GM12891 (cell line): ENCODE data around the gene PPFIA2.

Experiments
- DNase-seq: peaks from one replicate; pipeline ENCODE4 v3.0.0; 2011; ENCODE audit warnings: low spot score; ENCODE audit not compliant: insufficient read length
- FAIRE-seq: peaks from 2 replicates; lab custom pipeline; 2011; peaks lifted over from hg19 to GRCh38; lab: Jason Lieb, UNC
- PAX5 ChIP-seq: IDR thresholded peaks from 2 replicates; pipeline ENCODE4 v1.6.1; 2011; ENCODE audit warnings: low read length, moderate library complexity, mild to moderate bottlenecking; ENCODE audit not compliant: insufficient read depth, severe bottlenecking
- POLR2A ChIP-seq: IDR thresholded peaks from 2 replicates; pipeline ENCODE4 v1.6.1; 2011; ENCODE audit warnings: low read depth, low read length, control low read depth
- POLR2AphosphoS5 ChIP-seq: IDR thresholded peaks from 2 replicates; pipeline ENCODE4 v1.6.1; 2011; ENCODE audit warnings: low read depth, low read length, control low read depth
- POU2F2 ChIP-seq: IDR thresholded peaks from 2 replicates; pipeline ENCODE4 v1.6.1; 2011; ENCODE audit warnings: low read depth, mild to moderate bottlenecking, control low read depth, low read length, moderate library complexity
- SPI1 ChIP-seq: IDR thresholded peaks from 2 replicates; pipeline ENCODE4 v1.6.1; 2011; ENCODE audit warnings: low read depth, low read length, control low read depth
- TAF1 ChIP-seq: IDR thresholded peaks from 2 replicates; pipeline ENCODE4 v1.6.1; 2011; ENCODE audit warnings: low read depth, low read length, control low read depth

Gene PPFIA2

GRCh38 chr12:81757731-81758365 is 1.3 kb downstream of the PPFIA2 start:
- FAIRE-seq (no peak), DNase-seq (no peak)
- TF ChIP-seq TAF1 (no peak), POLR2AphosphoS5 (no peak), SPI1 (no peak), PAX5 (no peak), POLR2A (no peak), POU2F2 (no peak)

- DNase-seq (no peak), FAIRE-seq (no peak)
- TF ChIP-seq SPI1 (no peak), PAX5 (no peak), POLR2AphosphoS5 (no peak), POLR2A (no peak), TAF1 (no peak), POU2F2 (no peak)
Measured at GRCh38 chr12:81729781-81730180, 29.4 kb downstream of the PPFIA2 start.

- DNase-seq (no peak), FAIRE-seq (no peak)
- TF ChIP-seq POLR2AphosphoS5: no peak
- TF ChIP-seq TAF1: no peak
- no peak for TF ChIP-seq PAX5
- TF ChIP-seq SPI1: no peak
Measured at GRCh38 chr12:81727391-81727790, 31.8 kb downstream of the PPFIA2 start.

GRCh38 chr12:81726634-81727033 is 32.5 kb downstream of the PPFIA2 start:
- TF ChIP-seq TAF1: no peak
- no peak for TF ChIP-seq POLR2A
- TF ChIP-seq SPI1: no peak
- no peak for TF ChIP-seq PAX5
- TF ChIP-seq POLR2AphosphoS5: no peak
- TF ChIP-seq POU2F2: no peak
- no peak for FAIRE-seq
- DNase-seq: no peak

- no peak for FAIRE-seq
- TF ChIP-seq POLR2A: no peak
- no peak for TF ChIP-seq SPI1
- TF ChIP-seq POU2F2: no peak
- TF ChIP-seq POLR2AphosphoS5: no peak
- TF ChIP-seq TAF1: no peak
- no peak for TF ChIP-seq PAX5
Measured at GRCh38 chr12:81723361-81723760, 35.8 kb downstream of the PPFIA2 start.

DNA sequence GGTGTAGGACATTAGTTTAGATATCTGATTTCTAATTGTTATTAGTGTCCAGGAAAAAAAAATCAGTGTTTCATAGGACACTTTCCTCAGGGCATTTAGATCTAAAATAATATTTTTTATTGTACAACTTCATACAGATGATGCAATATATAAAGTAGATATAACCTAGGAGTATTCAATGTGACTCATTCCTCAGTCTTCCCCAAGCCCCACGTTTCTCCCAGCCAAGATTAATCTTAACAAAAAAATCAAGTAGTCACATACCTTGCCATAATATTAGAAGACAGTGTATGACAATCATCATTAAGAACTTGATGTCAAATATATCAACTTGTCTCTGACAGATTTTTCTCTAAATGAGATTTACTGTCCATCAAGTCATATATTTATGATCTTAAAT is 37.1 kb downstream of the PPFIA2 start:
- DNase-seq (no peak), FAIRE-seq (no peak)
- TF ChIP-seq TAF1 (no peak), POLR2AphosphoS5 (no peak), POLR2A (no peak), SPI1 (no peak), POU2F2 (no peak), PAX5 (no peak)

More at GRCh38 chr12:81723361-81723760, 35.8 kb downstream of the PPFIA2 start:
- DNase-seq: no peak

DNA sequence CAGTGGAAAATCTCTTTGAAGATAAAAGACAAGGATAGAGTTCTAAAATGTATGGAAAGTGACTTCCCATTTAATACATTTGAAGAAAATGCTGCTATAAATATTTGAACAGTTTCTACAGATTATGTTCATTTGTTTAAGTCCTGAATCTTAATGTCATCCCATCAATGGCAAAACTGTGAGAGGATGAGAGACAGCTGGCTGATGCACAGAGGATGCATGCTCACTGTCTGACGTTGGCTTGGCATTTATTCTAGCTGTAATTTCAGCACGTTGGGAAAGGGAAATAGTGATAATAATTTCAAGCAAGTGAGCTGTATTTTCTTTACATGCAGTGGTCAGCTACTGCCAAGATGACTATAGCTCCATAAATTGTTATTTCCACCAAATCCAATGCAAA is 40.5 kb downstream of the PPFIA2 start:
- FAIRE-seq (no peak), DNase-seq (no peak)
- TF ChIP-seq POLR2AphosphoS5: no peak
- no peak for TF ChIP-seq PAX5
- TF ChIP-seq SPI1: no peak

- DNase-seq: no peak
- FAIRE-seq: no peak
- no peak for TF ChIP-seq POLR2A
- TF ChIP-seq PAX5: no peak
- no peak for TF ChIP-seq SPI1
- no peak for TF ChIP-seq POU2F2
- no peak for TF ChIP-seq TAF1
- no peak for TF ChIP-seq POLR2AphosphoS5
Measured at GRCh38 chr12:81712536-81712935, 46.6 kb downstream of the PPFIA2 start.

DNA sequence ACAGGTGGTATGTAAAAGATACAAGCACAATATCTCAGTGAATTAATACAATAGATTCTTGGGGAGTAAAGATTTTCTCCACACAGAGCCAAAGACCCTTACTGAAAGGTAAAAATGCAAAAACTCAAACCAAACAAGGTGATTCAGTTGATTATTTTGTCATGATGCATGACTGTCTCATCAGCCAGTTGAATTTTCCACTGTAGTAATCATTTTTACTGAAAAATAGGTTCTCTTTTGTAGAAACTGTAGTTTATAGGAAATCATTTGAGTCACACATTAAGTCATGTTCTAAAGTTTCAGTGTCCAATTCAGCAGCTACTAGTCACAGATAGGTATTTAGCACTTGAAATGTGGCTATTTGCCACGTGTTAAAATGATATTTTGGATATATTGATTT is 53.6 kb downstream of the PPFIA2 start:
- no peak for TF ChIP-seq PAX5
- no peak for TF ChIP-seq SPI1
- no peak for TF ChIP-seq POU2F2
- FAIRE-seq (no peak), DNase-seq (no peak)

DNA sequence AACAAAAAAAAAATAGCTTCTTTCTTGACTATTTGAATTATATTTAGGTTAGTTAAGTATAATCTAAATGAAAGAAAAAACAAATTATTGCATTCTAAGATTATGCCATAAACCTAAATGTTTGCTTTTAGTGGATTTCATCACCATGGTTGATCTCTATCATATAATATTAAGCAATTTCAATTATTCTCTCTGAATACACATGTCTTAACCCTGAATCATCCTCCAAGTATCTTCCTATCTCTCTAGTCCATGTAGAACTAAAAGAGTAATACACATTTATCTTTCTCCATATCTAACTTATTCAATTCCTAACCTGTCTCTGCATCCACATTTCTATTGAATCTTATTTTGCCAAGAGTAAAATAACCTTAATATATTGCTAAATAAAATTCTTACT is 59.6 kb downstream of the PPFIA2 start:
- FAIRE-seq (no peak), DNase-seq (no peak)
- TF ChIP-seq POU2F2 (no peak), SPI1 (no peak), TAF1 (no peak), PAX5 (no peak), POLR2AphosphoS5 (no peak), POLR2A (no peak)
